ENCODE results near the gene H3-3A. TPM values are rescaled to one million over a fixed set of nuclear protein-coding genes. Genes with fewer than 3 reads are reported as not detected.
A peak's percentile ranks its signal among the peaks of the same experiment; 100 is the strongest.

The H3-3A gene
- total RNA-seq, 1 experiment from 2014 or later: 1,129 TPM

GRCh38 chr1:226060427-226060826 is 2.1 kb upstream of the H3-3A start:
- Histone ChIP-seq H4K91ac (ENCODE audit: insufficient read length, low read depth, low read length) (no peak overlapping the region), H3K9ac (ENCODE audit: extremely low read depth, insufficient read length, low read length) (no peak overlapping the region), H2BK120ac (ENCODE audit: low read depth, low read length, poor library complexity, severe bottlenecking) (no peak overlapping the region), H4K20me1 (ENCODE audit: control insufficient read depth, insufficient read depth, insufficient read length) (no peaks in the 10 kb centered on the region), H3K79me1 (ENCODE audit: insufficient read depth, low read depth, low read length, poor library complexity, severe bottlenecking) (no peaks in the 10 kb centered on the region), H3K4ac (ENCODE audit: low read depth, low read length) (no peak overlapping the region), H3K23ac (ENCODE audit: insufficient read length, low read depth, low read length) (no peak overlapping the region), H3K27ac (ENCODE audit: insufficient read length, low read depth, low read length) (no peak overlapping the region), H3K79me2 (ENCODE audit: insufficient read depth, low read length) (peaks cover 20% of the 10 kb centered on the region), H2BK12ac (ENCODE audit: insufficient read length, low read depth, low read length) (no peak overlapping the region), H3K18ac (ENCODE audit: insufficient read length, low read depth, low read length) (no peak overlapping the region), H4K5ac (ENCODE audit: insufficient read length, low read depth, low read length) (no peak overlapping the region), H3K56ac (ENCODE audit: insufficient read length, low read depth, low read length) (no peak overlapping the region), H3T11ph (ENCODE audit: low read length) (no peak overlapping the region), H3K23me2 (ENCODE audit: insufficient read length, low read depth, low read length, poor library complexity, severe bottlenecking) (peaks cover 13% of the 10 kb centered on the region), H3K9me3 (ENCODE audit: control insufficient read depth, low read depth, low read length) (no peaks in the 10 kb centered on the region), H2BK5ac (ENCODE audit: insufficient read length, low read length) (no peak overlapping the region), H3K4me2 (ENCODE audit: insufficient read depth, insufficient read length, low read length) (no peak overlapping the region), H2BK20ac (ENCODE audit: low read depth, low read length, poor library complexity, severe bottlenecking) (no peak overlapping the region), H3K14ac (ENCODE audit: insufficient read depth, low read length) (no peak overlapping the region), H3K4me1 (ENCODE audit: insufficient read depth, low read length) (no peaks in the 10 kb centered on the region), H3K27me3 (ENCODE audit: insufficient read depth, low read length) (no peaks in the 10 kb centered on the region), H2AK5ac (ENCODE audit: insufficient read length, low read length) (no peak overlapping the region), H4K8ac (replicated peaks; ENCODE audit: insufficient read length, low read depth, low read length) (no peak overlapping the region), H2AFZ (ENCODE audit: low read length) (no peak overlapping the region), H2BK15ac (ENCODE audit: low read depth, low read length) (no peak overlapping the region)
- Mint-ChIP-seq H3K36me3 (ENCODE audit: insufficient read depth in 1 of 3, low read depth in 3 of 3) (peaks cover 24 to 50% (median 36%) of the 10 kb centered on the region in 3 experiments), H3K27me3 (ENCODE audit: low read depth) (no peaks in the 10 kb centered on the region; the same call in 1 of the 2 replicates), H3K9me3 (peaks cover 0 to 7% of the 10 kb centered on the region in 2 experiments; a peak in 2 of 5 replicates), H3K4me1 (peaks cover 15 to 16% of the 10 kb centered on the region in 2 experiments), H3K4me3 (peak overlapping the region; percentile 17 to 90; a peak in 3 of 5 replicates), H3K27ac (peak overlapping the region in 1 of 3 experiments; percentile 86; a peak in 1 of 7 replicates)
- DNase-seq: no peak
- WGBS (ENCODE audit: extremely low coverage, insufficient read length, low lambda C conversion rate): no CpG with 5 or more reads among the region's 1 CpG
- no peak for TF ChIP-seq CTCF (conservative IDR thresholded peaks at IDR 0.05)
